Stomach (tissue), 9 donors: ENCODE measurements around the gene VIPR2. TPM values are rescaled to one million over a fixed set of nuclear protein-coding genes. Genes with fewer than 3 reads are reported as not detected.

ENCODE experiments used
- DNase-seq, 2 donors: peaks; one replicate each; pipeline versions ENCODE4 v3.0.0 to v3.0.0-alpha.2; 2013 to 2019
- H3K27ac ChIP-seq, 5 donors: fragments of 200-600 bp in 4 of 5; sonication (generic) in 4 of 5; one replicate each; pipeline ENCODE4 v1.5.1; 2013 to 2019; ENCODE audit warnings: mild to moderate bottlenecking in 1 of 5, moderate library complexity in 1 of 5
- H3K27me3 ChIP-seq, 3 donors: fragments of 200-600 bp; sonication (generic); one replicate each; pipeline ENCODE4 v1.5.1; 2017 to 2019; ENCODE audit warnings: mixed run types in 1 of 3
- H3K36me3 ChIP-seq, 4 donors: fragments of 200-600 bp; sonication (generic); 1 replicate in 3 of 4; 2 replicates in 1 of 4; pipeline ENCODE4 v1.5.1; 2016 to 2019
- H3K4me1 ChIP-seq, 4 donors: fragments of 200-600 bp; sonication (generic); one replicate each; pipeline ENCODE4 v1.5.1; 2016 to 2019
- H3K4me3 ChIP-seq, 4 donors: fragments of 200-600 bp; sonication (generic) in 3 of 4; one replicate each; pipeline ENCODE4 v1.5.1; 2016 to 2019; ENCODE audit warnings: mild to moderate bottlenecking in 1 of 4
- H3K9me3 ChIP-seq, 4 donors: fragments of 200-600 bp; sonication (generic); one replicate each; pipeline ENCODE4 v1.5.1; 2016 to 2019
- EP300 ChIP-seq: sonication (generic); formaldehyde crosslinking; IDR thresholded peaks from one replicate; pipeline ENCODE4 v1.6.1; 2017; ENCODE audit warnings: antibody characterized with exemption
- POLR2A ChIP-seq, 4 donors: fragments of 450-650 bp; IDR thresholded peaks; one replicate each; pipeline ENCODE4 v1.6.1; 2016; ENCODE audit warnings: antibody characterized with exemption in 4 of 4, control low read depth in 2 of 4, mild to moderate bottlenecking in 1 of 4, moderate library complexity in 1 of 4
- POLR2AphosphoS5 ChIP-seq, 3 donors: sonication (generic); formaldehyde crosslinking; IDR thresholded peaks; one replicate each; pipeline ENCODE4 v1.6.1; 2016; ENCODE audit warnings: antibody characterized with exemption in 3 of 3
- WGBS, 5 donors: extraction: QIAGEN DNeasy Blood & Tissue Kit in 3 of 5; methylation state at CpG; one replicate each; pipeline versions ENCODE4 v1.1.5 to v1.1.7; 2013 to 2018; 5-methylcytosine and 5-hydroxymethylcytosine counted together
- intact Hi-C: fragments of 100-400 bp; cut with DNase I; formaldehyde crosslinking; loops from one replicate; pipeline ENCODE4 v1.15.1; 2023; ENCODE audit warnings: low total_unique reads
- polyA plus RNA-seq, 3 donors: library from polyadenylated mRNA; stranded (reverse); fragments of 200-250 nt; gene quantifications; one replicate each; pipeline ENCODE4 v1.2.3, GENCODE V29; 2013
- total RNA-seq, 5 donors: library from RNA; depleted of rRNA; stranded (reverse); fragments of >200 nt; gene quantifications; one replicate each; pipeline versions ENCODE4 v1.1.0 to v1.2.3, GENCODE V29; 2014 to 2016
- TF ChIP-seq, protein P1 (sequence below), 7 experiments: fragments of 450-650 bp in 4 of 7; fragments of 200-600 bp in 3 of 7; sonication (generic) in 3 of 7; IDR thresholded peaks; one replicate each; pipeline ENCODE4 v1.5.1; 2016 to 2019; ENCODE audit warnings: antibody characterized with exemption in 7 of 7, control low read depth in 2 of 7, mild to moderate bottlenecking in 1 of 7
- donor health status: healthy with polysubstance abuse.
- donor health status: Bipolar disorder and iron deficiency.
- donor health status: healthy.

Gene VIPR2
- total and polyA plus RNA-seq, 8 donors: 1.2 to 25.4 (median 4.6) TPM

- H3K4me3 ChIP-seq: no peak overlapping the region
- H3K27me3 ChIP-seq: no peaks in the 10 kb centered on the region
- intact Hi-C loops: no loop called here
- H3K4me1 ChIP-seq: peaks cover 0 to 6% (median 0%) of the 10 kb centered on the region in 4 donors
- no peak overlapping the region for H3K27ac ChIP-seq
- TF ChIP-seq POLR2A (IDR thresholded peaks at IDR 0.05) (no peak), POLR2AphosphoS5 (IDR thresholded peaks at IDR 0.05) (no peak), EP300 (no peak)
- TF ChIP-seq, protein P1, sequence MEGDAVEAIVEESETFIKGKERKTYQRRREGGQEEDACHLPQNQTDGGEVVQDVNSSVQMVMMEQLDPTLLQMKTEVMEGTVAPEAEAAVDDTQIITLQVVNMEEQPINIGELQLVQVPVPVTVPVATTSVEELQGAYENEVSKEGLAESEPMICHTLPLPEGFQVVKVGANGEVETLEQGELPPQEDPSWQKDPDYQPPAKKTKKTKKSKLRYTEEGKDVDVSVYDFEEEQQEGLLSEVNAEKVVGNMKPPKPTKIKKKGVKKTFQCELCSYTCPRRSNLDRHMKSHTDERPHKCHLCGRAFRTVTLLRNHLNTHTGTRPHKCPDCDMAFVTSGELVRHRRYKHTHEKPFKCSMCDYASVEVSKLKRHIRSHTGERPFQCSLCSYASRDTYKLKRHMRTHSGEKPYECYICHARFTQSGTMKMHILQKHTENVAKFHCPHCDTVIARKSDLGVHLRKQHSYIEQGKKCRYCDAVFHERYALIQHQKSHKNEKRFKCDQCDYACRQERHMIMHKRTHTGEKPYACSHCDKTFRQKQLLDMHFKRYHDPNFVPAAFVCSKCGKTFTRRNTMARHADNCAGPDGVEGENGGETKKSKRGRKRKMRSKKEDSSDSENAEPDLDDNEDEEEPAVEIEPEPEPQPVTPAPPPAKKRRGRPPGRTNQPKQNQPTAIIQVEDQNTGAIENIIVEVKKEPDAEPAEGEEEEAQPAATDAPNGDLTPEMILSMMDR (IDR thresholded peaks at IDR 0.05): no peak
- no peaks in the 10 kb centered on the region for H3K36me3 ChIP-seq
- H3K9me3 ChIP-seq: no peaks in the 10 kb centered on the region
- DNase-seq: no peak
Measured at GRCh38 chr7:159076333-159076732, 68.3 kb downstream of the VIPR2 start.

DNA sequence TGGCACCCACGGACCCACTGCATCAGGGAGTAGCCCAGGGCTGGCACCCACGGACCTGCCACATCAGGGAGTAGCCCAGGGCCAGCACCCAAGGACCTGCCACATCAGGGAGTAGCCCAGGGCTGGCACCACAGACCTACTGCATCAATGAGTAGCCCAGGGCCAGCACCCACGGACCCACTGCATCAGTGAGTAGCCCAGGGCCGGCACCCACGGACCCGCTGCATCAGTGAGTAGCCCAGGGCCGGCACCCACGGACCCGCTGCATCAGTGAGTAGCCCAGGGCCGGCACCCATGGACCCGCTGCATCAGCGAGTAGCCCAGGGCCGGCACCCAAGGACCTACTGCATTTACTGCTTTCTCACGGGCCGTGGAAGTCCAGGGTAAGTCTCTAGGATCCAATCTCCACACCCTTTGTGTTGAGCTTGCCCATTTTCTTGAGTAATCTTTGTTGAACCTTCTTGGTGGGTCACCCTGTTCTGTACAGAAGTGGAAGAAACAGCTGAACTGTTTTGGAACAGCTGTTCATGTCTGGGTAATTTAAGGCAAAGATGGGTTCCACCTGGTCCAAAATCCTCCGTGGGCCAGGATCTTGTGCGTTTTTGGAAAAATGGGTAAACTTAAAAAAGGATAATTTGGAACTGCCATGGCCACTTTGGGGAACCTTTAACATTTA lies 69.0 kb downstream of the VIPR2 start:
- 75 to 87% (median 83%) methylated on average over 16 to 17 of the region's 17 CpGs for WGBS, 5 donors
- no peak for TF ChIP-seq EP300
- TF ChIP-seq POLR2A (IDR thresholded peaks at IDR 0.05): no peak
- TF ChIP-seq POLR2AphosphoS5 (IDR thresholded peaks at IDR 0.05): no peak
- TF ChIP-seq, protein P1 (IDR thresholded peaks at IDR 0.05): no peak

GRCh38 chr7:159071260-159071659 lies 73.4 kb downstream of the VIPR2 start:
- Histone ChIP-seq H3K9me3 (no peaks in the 10 kb centered on the region), H3K4me1 (peaks cover 0 to 45% (median 25%) of the 10 kb centered on the region in 4 donors), H3K36me3 (no peaks in the 10 kb centered on the region), H3K27ac (peak overlapping the region in 1 of 5 donors; percentile 80), H3K27me3 (no peaks in the 10 kb centered on the region), H3K4me3 (no peak overlapping the region)
- TF ChIP-seq POLR2AphosphoS5 (IDR thresholded peaks at IDR 0.05) (no peak), EP300 (no peak), POLR2A (IDR thresholded peaks at IDR 0.05) (no peak)
- TF ChIP-seq, protein P1 (IDR thresholded peaks at IDR 0.05): no peak
- WGBS, 5 donors: 84 to 94% (median 91%) methylated on average over 6 of the region's 6 CpGs
- intact Hi-C loops: no loop called here
- DNase-seq: no peak

More for the DNA sequence above, 69.0 kb downstream of the VIPR2 start:
- H3K27me3 ChIP-seq: no peaks in the 10 kb centered on the region
- no peak overlapping the region for H3K4me3 ChIP-seq
- H3K27ac ChIP-seq: peak overlapping the region in 3 of 5 donors; percentile 20 to 33 (median 29)
- H3K36me3 ChIP-seq: no peaks in the 10 kb centered on the region
- no peak for DNase-seq
- H3K9me3 ChIP-seq: no peaks in the 10 kb centered on the region
- intact Hi-C loops: no loop called here
- peaks cover 0 to 11% (median 3%) of the 10 kb centered on the region in 4 donors for H3K4me1 ChIP-seq

- WGBS, 5 donors: 57 to 65% (median 62%) methylated on average over 16 to 17 of the region's 17 CpGs
- Histone ChIP-seq H3K4me1 (peaks cover 0 to 44% (median 23%) of the 10 kb centered on the region in 4 donors), H3K4me3 (no peak overlapping the region), H3K36me3 (no peaks in the 10 kb centered on the region), H3K27me3 (no peaks in the 10 kb centered on the region), H3K9me3 (no peaks in the 10 kb centered on the region), H3K27ac (peak overlapping the region in 3 of 5 donors; percentile 20 to 80 (median 69))
- TF ChIP-seq, protein P1 (IDR thresholded peaks at IDR 0.05): no peak
- TF ChIP-seq POLR2AphosphoS5 (IDR thresholded peaks at IDR 0.05): no peak
- TF ChIP-seq EP300: no peak
- no peak for TF ChIP-seq POLR2A (IDR thresholded peaks at IDR 0.05)
- DNase-seq: peak in 1 of 2 donors; percentile 40
- intact Hi-C loops: no loop called here
Measured at GRCh38 chr7:159070431-159071148, 74.1 kb downstream of the VIPR2 start.
